Small intestine (tissue), 7 donors: ENCODE data around the gene POU6F1. TPM values are rescaled to one million over a fixed set of nuclear protein-coding genes. Genes with fewer than 3 reads are reported as not detected.

Source experiments
- DNase-seq, 2 donors: peaks; one replicate each; pipeline versions ENCODE4 v3.0.0 to v3.0.0-alpha.2; 2013
- FAIRE-seq: peaks from 2 replicates; lab custom pipeline; 2012; peaks lifted over from hg19 to GRCh38; lab: Jason Lieb, UNC
- H3K27ac ChIP-seq, 3 donors: one replicate each; pipeline ENCODE4 v1.5.1; 2013; ENCODE audit warnings: low read length in 2 of 3, mild to moderate bottlenecking in 2 of 3, control low read depth in 1 of 3, inconsistent platforms in 1 of 3, low read depth in 1 of 3, moderate library complexity in 1 of 3
- H3K27me3 ChIP-seq, 3 donors: one replicate each; pipeline ENCODE4 v1.6.1; 2013; ENCODE audit warnings: low read length in 3 of 3, inconsistent platforms in 1 of 3; ENCODE audit not compliant: control insufficient read depth in 3 of 3, insufficient read depth in 3 of 3
- H3K36me3 ChIP-seq, 3 donors: one replicate each; pipeline ENCODE4 v1.6.1; 2013; ENCODE audit warnings: low read length in 3 of 3, inconsistent platforms in 1 of 3, low read depth in 1 of 3, mild to moderate bottlenecking in 1 of 3, moderate library complexity in 1 of 3; ENCODE audit not compliant: control insufficient read depth in 3 of 3, insufficient read depth in 2 of 3
- H3K4me1 ChIP-seq, 3 donors: one replicate each; pipeline ENCODE4 v1.6.1; 2013; ENCODE audit warnings: low read length in 2 of 3, inconsistent platforms in 1 of 3, low read depth in 1 of 3, mild to moderate bottlenecking in 1 of 3, moderate library complexity in 1 of 3; ENCODE audit not compliant: control insufficient read depth in 3 of 3, insufficient read depth in 2 of 3
- H3K4me3 ChIP-seq, 3 donors: one replicate each; pipeline ENCODE4 v1.5.1; 2013; ENCODE audit warnings: low read length in 3 of 3, control low read depth in 1 of 3, inconsistent platforms in 1 of 3, low read depth in 1 of 3, mild to moderate bottlenecking in 1 of 3, moderate library complexity in 1 of 3
- H3K9me3 ChIP-seq, 2 donors: one replicate each; pipeline ENCODE4 v1.6.1; 2013; ENCODE audit warnings: low read depth in 1 of 2, low read length in 1 of 2; ENCODE audit not compliant: control insufficient read depth in 2 of 2, insufficient read depth in 1 of 2
- WGBS, 3 donors: extraction: QIAGEN DNeasy Blood & Tissue Kit; methylation state at CpG; one replicate each; pipeline ENCODE4 v1.1.7; 2013; 5-methylcytosine and 5-hydroxymethylcytosine counted together
- polyA plus RNA-seq, 4 donors: library from polyadenylated mRNA; stranded (reverse) in 3 of 4; unstranded in 1 of 4; fragments of 200-250 nt in 3 of 4; fragments of 120-200 nt in 1 of 4; gene quantifications; one replicate each; pipeline versions ENCODE4 v1.2.1 to v1.2.3, GENCODE V29; 2013
- donor health status: healthy with polysubstance abuse.
- donor health status: control.
- donor health status: control.
- donor health status: Bipolar disorder and iron deficiency.
- donor health status: healthy.

The POU6F1 gene
- polyA plus RNA-seq, 4 donors, result 0.22 to 6.1 (median 3.5) TPM

DNA sequence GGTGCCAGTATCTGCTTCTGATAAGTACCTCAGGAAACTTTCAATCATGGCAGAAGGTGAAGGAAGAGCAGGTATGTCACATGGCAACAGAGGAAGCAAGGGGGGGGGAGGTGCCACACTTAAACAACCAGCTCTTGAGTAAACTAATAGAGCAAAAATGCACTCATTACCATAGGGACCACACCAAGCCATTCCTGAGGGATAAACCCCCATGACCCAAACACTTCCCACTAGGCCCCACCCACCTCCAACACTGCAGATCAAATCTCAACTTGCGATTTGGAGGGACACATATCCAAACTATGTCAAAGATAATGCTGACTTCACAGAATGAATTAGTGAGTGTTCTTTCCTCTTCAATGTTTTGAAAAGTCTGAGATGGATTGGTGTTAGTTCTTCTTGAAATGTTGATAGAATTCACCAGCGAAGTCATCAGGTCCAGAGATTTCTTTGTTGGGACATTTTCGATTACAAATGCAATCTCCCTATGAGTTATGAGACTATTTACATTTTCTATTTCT is 61.6 kb downstream of the POU6F1 start:
- DNase-seq, result no peak
- H3K27me3 ChIP-seq, result no peaks in the 10 kb centered on the region
- H3K36me3 ChIP-seq, result peaks cover 0 to 6% (median 1%) of the 10 kb centered on the region in 3 donors
- no peak overlapping the region for H3K27ac ChIP-seq
- 96 to 97% (median 97%) methylated on average over 3 of the region's 3 CpGs for WGBS, 3 donors
- no peaks in the 10 kb centered on the region for H3K4me1 ChIP-seq
- no peaks in the 10 kb centered on the region for H3K9me3 ChIP-seq
- H3K4me3 ChIP-seq, result no peak overlapping the region
- no peak for FAIRE-seq

GRCh38 chr12:51152953-51153352 is 64.9 kb downstream of the POU6F1 start:
- FAIRE-seq, result no peak
- Histone ChIP-seq H3K4me1 (no peaks in the 10 kb centered on the region), H3K9me3 (no peaks in the 10 kb centered on the region), H3K4me3 (no peak overlapping the region), H3K36me3 (peaks cover 0 to 1% (median 0%) of the 10 kb centered on the region in 3 donors), H3K27ac (no peak overlapping the region), H3K27me3 (no peaks in the 10 kb centered on the region)
- DNase-seq, result no peak
- WGBS, 3 donors, result 93 to 100% (median 93%) methylated on average over 1 of the region's 1 CpG

DNA sequence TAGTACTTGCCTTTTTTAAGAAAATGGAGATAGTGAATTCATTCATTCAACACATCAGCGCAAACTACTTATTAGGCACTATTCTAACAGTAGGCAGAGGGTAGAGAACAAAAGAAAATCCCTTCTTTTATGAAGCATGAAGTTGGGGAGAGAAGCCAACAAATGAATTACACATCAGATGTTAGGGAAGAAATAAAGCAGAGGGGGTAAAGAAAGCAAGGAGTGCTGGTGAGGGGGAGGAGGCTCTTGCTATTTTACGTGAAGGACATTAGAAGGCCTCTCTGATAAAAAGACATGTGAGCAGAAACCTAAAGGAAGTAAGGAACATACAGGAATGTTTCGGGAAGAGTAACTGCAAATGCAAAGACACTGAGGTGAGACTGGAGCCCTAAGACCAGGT is 67.1 kb downstream of the POU6F1 start:
- no peak overlapping the region for H3K4me3 ChIP-seq
- FAIRE-seq, result no peak
- 63 to 64% (median 63%) methylated on average over 3 of the region's 3 CpGs for WGBS, 3 donors
- H3K4me1 ChIP-seq, result no peaks in the 10 kb centered on the region
- no peaks in the 10 kb centered on the region for H3K36me3 ChIP-seq
- DNase-seq, result no peak
- no peaks in the 10 kb centered on the region for H3K27me3 ChIP-seq
- no peak overlapping the region for H3K27ac ChIP-seq
- H3K9me3 ChIP-seq, result no peaks in the 10 kb centered on the region

- no peaks in the 10 kb centered on the region for H3K4me1 ChIP-seq
- no peak overlapping the region for H3K4me3 ChIP-seq
- H3K27me3 ChIP-seq, result no peaks in the 10 kb centered on the region
- FAIRE-seq (no peak), DNase-seq (no peak)
- WGBS, 3 donors, result 83 to 88% (median 84%) methylated on average over 1 of the region's 1 CpG
- no peaks in the 10 kb centered on the region for H3K9me3 ChIP-seq
- no peak overlapping the region for H3K27ac ChIP-seq
- peaks cover 0 to 6% (median 0%) of the 10 kb centered on the region in 3 donors for H3K36me3 ChIP-seq
Measured at GRCh38 chr12:51147309-51147708, 70.6 kb downstream of the POU6F1 start.

GRCh38 chr12:51139292-51139844 is 78.5 kb downstream of the POU6F1 start:
- Histone ChIP-seq H3K27ac (no peak overlapping the region), H3K4me3 (no peak overlapping the region), H3K9me3 (no peaks in the 10 kb centered on the region), H3K4me1 (no peaks in the 10 kb centered on the region), H3K27me3 (no peaks in the 10 kb centered on the region), H3K36me3 (peaks cover 0 to 19% (median 2%) of the 10 kb centered on the region in 3 donors)
- 94 to 98% (median 96%) methylated on average over 3 of the region's 3 CpGs for WGBS, 3 donors
- no peak for FAIRE-seq
- no peak for DNase-seq

Other genes with a start within 250 kb of the POU6F1 start
- 10 to 100 TPM in 3 of 4 donors, 1 to 10 TPM in 1; 8.9 to 84.1 (median 16.8) TPM for gene SLC11A2, start 191.7 kb downstream of the POU6F1 start, polyA plus RNA-seq
- 100 to 1,000 TPM in 1 of 4 donors, 10 to 100 TPM in 3; 74.7 to 173 (median 85.6) TPM for gene LETMD1, start 169.7 kb downstream of the POU6F1 start, polyA plus RNA-seq
- 10 to 100 TPM in 1 of 4 donors, 1 to 10 TPM in 3; 3.8 to 14.5 (median 8.1) TPM for gene CSRNP2, start 134.5 kb downstream of the POU6F1 start, polyA plus RNA-seq
- 10 to 100 TPM in 2 of 4 donors, 1 to 10 TPM in 2; 8.6 to 31.1 (median 13.6) TPM for gene TFCP2, start 44.9 kb downstream of the POU6F1 start, polyA plus RNA-seq
- gene DAZAP2, start 20.8 kb upstream of the POU6F1 start, polyA plus RNA-seq, result 100 to 1,000 TPM; 325 to 498 (median 480) TPM
- gene SMAGP, start 52.4 kb upstream of the POU6F1 start, polyA plus RNA-seq, result 10 to 100 TPM; 22.2 to 48.7 (median 31.2) TPM
- 1 to 10 TPM; 1.6 to 6.1 (median 4.0) TPM for gene BIN2, start 106.1 kb upstream of the POU6F1 start, polyA plus RNA-seq
- gene CELA1, start 128.6 kb upstream of the POU6F1 start, polyA plus RNA-seq, result under 1 TPM in 1 of 4 donors, not detected in 3; 0.09 TPM
- gene GALNT6, start 173.3 kb upstream of the POU6F1 start, polyA plus RNA-seq, result 10 to 100 TPM in 3 of 4 donors, 1 to 10 TPM in 1; 8.4 to 45.2 (median 22.5) TPM
- gene SLC4A8, start 206.8 kb upstream of the POU6F1 start, polyA plus RNA-seq, result 1 to 10 TPM in 3 of 4 donors, under 1 TPM in 1; 0.43 to 2.5 (median 1.7) TPM